Breast epithelium (tissue), 4 donors: ENCODE data around the gene KPNB1. TPM values are rescaled to one million over a fixed set of nuclear protein-coding genes. Genes with fewer than 3 reads are reported as not detected.
A peak's percentile ranks its signal among the peaks of the same experiment; 100 is the strongest.

Experiments
- DNase-seq, 2 donors: peaks; one replicate each; pipeline ENCODE4 v3.0.0-alpha.2; 2019; ENCODE audit warnings: low spot score in 2 of 2
- H3K27ac ChIP-seq, 2 donors: fragments of 200-600 bp; sonication (generic) in 1 of 2; one replicate each; pipeline ENCODE4 v1.5.1; 2016 to 2019; ENCODE audit warnings: mild to moderate bottlenecking in 1 of 2
- H3K27me3 ChIP-seq, 2 donors: fragments of 200-600 bp; sonication (generic) in 1 of 2; one replicate each; pipeline versions ENCODE4 v1.5.1 to v1.6.0; 2017 to 2019; ENCODE audit warnings: control low read depth in 1 of 2, mild to moderate bottlenecking in 1 of 2
- H3K36me3 ChIP-seq: fragments of 200-600 bp; one replicate; pipeline ENCODE4 v1.5.1; 2019
- H3K4me1 ChIP-seq, 2 donors: fragments of 200-600 bp; sonication (generic); one replicate each; pipeline ENCODE4 v1.5.1; 2016 to 2019; ENCODE audit warnings: control low read depth in 1 of 2
- H3K4me3 ChIP-seq, 3 donors: fragments of 200-600 bp; sonication (generic); 1 replicate in 2 of 3; 2 replicates in 1 of 3; pipeline ENCODE4 v1.5.1; 2016 to 2019; ENCODE audit warnings: mild to moderate bottlenecking in 3 of 3, moderate library complexity in 2 of 3
- H3K9me3 ChIP-seq, 2 donors: fragments of 200-600 bp; sonication (generic) in 1 of 2; one replicate each; pipeline ENCODE4 v1.5.1; 2016 to 2019; ENCODE audit warnings: control low read depth in 1 of 2
- POLR2A ChIP-seq: fragments of 450-650 bp; IDR thresholded peaks from one replicate; pipeline ENCODE4 v1.6.1; 2016; ENCODE audit warnings: antibody characterized with exemption, mild to moderate bottlenecking, moderate library complexity
- POLR2AphosphoS5 ChIP-seq, 3 donors: sonication (generic); formaldehyde crosslinking; IDR thresholded peaks; one replicate each; pipeline ENCODE4 v1.6.1; 2017; ENCODE audit warnings: antibody characterized with exemption in 3 of 3
- intact Hi-C: fragments of 100-400 bp; cut with DNase I; formaldehyde crosslinking; loops from one replicate; pipeline ENCODE4 v1.15.1; 2023; ENCODE audit warnings: low total_unique reads
- total RNA-seq, 3 donors: library from RNA; depleted of rRNA; stranded (reverse); fragments of >200 nt; gene quantifications; one replicate each; pipeline ENCODE4 v1.1.0, GENCODE V29; 2016
- TF ChIP-seq, protein P1 (sequence below), 3 donors: fragments of 450-650 bp; IDR thresholded peaks; one replicate each; pipeline ENCODE4 v1.5.1; 2016 to 2017; ENCODE audit warnings: antibody characterized with exemption in 3 of 3, mild to moderate bottlenecking in 3 of 3, moderate library complexity in 3 of 3

KPNB1 gene
- total RNA-seq, 3 donors from 2014 or later, result 148 to 238 (median 189) TPM

DNA sequence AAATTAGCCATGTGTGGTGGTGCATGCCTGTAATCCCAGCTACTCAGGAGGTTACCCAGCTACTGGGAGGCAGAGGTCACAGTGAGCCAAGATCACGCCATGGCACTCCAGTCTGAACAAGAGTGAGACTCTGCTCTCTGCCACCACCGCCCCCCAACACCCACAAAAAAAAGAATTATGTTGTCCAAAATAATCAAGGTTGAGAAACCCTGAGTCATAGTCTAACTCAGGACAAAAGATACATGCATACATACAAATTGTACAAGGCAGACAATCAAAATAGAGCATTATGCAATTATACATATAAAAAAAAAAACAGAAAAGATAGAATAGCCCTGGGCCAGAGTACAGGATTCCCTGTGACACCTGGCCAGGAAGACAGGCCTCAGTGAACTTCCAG lies 6.6 kb upstream of the KPNB1 start:
- Histone ChIP-seq H3K4me1 (no peaks in the 10 kb centered on the region), H3K4me3 (no peak overlapping the region), H3K27ac (no peak overlapping the region), H3K27me3 (no peaks in the 10 kb centered on the region), H3K36me3 (no peaks in the 10 kb centered on the region), H3K9me3 (no peaks in the 10 kb centered on the region)
- TF ChIP-seq POLR2A, result no peak
- no peak for TF ChIP-seq POLR2AphosphoS5 (IDR thresholded peaks at IDR 0.05)
- TF ChIP-seq, protein P1, sequence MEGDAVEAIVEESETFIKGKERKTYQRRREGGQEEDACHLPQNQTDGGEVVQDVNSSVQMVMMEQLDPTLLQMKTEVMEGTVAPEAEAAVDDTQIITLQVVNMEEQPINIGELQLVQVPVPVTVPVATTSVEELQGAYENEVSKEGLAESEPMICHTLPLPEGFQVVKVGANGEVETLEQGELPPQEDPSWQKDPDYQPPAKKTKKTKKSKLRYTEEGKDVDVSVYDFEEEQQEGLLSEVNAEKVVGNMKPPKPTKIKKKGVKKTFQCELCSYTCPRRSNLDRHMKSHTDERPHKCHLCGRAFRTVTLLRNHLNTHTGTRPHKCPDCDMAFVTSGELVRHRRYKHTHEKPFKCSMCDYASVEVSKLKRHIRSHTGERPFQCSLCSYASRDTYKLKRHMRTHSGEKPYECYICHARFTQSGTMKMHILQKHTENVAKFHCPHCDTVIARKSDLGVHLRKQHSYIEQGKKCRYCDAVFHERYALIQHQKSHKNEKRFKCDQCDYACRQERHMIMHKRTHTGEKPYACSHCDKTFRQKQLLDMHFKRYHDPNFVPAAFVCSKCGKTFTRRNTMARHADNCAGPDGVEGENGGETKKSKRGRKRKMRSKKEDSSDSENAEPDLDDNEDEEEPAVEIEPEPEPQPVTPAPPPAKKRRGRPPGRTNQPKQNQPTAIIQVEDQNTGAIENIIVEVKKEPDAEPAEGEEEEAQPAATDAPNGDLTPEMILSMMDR (IDR thresholded peaks at IDR 0.05), result no peak
- no peak for DNase-seq
- intact Hi-C loops, result no loop called here

DNA sequence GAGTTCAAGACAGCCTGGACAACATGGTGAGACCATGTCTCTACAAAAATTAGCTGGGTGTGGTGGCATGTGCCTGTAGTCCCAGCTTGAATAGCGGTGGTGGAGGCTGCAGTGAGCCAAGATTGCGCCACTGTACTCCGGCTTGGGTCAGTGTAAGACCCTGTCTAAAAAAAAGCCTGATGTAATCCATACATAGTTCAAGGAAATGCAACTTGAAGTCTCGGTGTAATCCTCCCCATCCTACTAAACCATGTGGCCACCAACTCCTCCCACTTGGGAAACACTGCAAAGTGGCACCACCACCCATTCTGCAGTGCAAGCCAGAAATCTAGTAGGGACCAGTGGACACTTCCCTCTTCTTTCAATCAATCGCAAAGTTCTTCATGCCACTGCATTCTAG lies 5.4 kb upstream of the KPNB1 start:
- Histone ChIP-seq H3K9me3 (no peaks in the 10 kb centered on the region), H3K27me3 (no peaks in the 10 kb centered on the region), H3K4me3 (no peak overlapping the region), H3K36me3 (no peaks in the 10 kb centered on the region), H3K4me1 (no peaks in the 10 kb centered on the region), H3K27ac (no peak overlapping the region)
- DNase-seq, result no peak
- intact Hi-C loops, result no loop called here
- no peak for TF ChIP-seq POLR2AphosphoS5 (IDR thresholded peaks at IDR 0.05)
- no peak for TF ChIP-seq POLR2A
- TF ChIP-seq, protein P1 (IDR thresholded peaks at IDR 0.05), result no peak

DNA sequence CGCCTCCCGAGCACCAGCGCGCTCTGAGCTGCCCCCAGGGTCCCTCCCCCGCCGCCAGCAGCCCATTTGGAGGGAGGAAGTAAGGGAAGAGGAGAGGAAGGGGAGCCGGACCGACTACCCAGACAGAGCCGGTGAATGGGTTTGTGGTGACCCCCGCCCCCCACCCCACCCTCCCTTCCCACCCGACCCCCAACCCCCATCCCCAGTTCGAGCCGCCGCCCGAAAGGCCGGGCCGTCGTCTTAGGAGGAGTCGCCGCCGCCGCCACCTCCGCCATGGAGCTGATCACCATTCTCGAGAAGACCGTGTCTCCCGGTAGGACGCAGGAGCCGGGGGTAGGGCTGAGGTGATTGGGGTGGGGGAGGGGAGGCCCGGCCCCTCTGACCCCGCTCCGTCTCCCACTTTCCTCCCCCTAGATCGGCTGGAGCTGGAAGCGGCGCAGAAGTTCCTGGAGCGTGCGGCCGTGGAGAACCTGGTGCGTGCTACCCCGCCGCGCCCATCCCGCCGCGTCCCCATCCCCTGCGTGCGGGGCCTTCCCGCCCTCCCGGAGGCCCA lies 329 bp downstream of the KPNB1 start:
- H3K9me3 ChIP-seq, result no peaks in the 10 kb centered on the region
- peak overlapping the region; percentile 87 to 93 for H3K27ac ChIP-seq
- H3K27me3 ChIP-seq, result no peaks in the 10 kb centered on the region
- intact Hi-C loops, result no loop called here
- TF ChIP-seq, protein P1 (IDR thresholded peaks at IDR 0.05), result no peak
- TF ChIP-seq POLR2AphosphoS5 (IDR thresholded peaks at IDR 0.05) (no peak), POLR2A (no peak)
- H3K4me1 ChIP-seq, result peaks cover 0 to 7% of the 10 kb centered on the region in 2 donors
- peak overlapping the region; percentile 90 to 95 (median 93) for H3K4me3 ChIP-seq
- H3K36me3 ChIP-seq, result no peaks in the 10 kb centered on the region
- peak in 1 of 2 donors; percentile 52 for DNase-seq

DNA sequence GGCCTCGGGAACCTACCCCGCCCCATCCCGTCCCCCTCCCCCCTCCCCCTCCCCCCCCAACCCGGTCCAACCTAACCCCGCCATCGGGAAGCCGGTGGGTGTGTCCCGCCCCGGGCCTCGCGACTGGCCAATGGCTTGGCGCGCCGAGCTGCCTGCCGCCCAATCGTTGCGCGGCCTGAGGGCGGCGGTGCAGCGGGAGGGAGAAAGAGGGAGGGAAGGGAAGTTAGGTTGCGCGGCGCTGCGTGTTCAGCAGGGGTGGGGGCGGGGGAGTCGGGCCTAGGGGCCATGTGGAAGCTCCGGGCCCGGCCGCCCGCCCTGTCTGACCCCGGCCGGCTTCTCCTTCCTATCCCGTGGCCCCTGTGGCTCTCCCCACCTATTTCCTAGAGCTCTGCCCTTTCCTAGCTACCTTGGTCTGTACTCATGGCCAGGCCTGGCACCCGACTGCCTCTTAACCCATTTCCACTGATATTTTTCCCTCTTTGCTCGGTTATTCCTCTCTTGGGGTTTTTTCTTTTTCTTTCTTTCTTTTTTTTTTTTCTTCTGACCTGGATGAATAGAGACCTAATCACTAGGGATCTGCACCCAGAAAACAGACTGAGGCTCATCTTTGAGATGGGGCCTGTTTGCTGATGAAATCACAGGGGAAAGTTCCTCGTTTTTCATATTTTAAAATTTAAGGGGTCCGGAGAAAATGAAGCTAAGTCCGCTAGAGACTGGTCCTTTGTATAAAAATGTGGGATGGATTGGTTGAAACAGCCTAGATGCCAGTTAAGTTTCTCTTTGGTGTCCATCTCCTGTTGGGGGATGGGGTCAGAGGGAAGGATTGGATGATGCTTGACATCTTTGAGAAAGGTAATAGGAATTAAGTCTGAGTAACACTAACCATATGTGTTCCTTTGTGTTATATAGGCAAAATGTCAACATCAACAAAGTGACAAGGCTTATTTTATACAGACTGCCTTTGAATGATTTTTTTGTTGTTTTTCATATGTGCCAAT lies 1.1 kb downstream of the KPNB1 start:
- DNase-seq, result peak; percentile 94 to 96
- Histone ChIP-seq H3K9me3 (no peaks in the 10 kb centered on the region), H3K27ac (peak overlapping the region; percentile 87 to 93), H3K36me3 (no peaks in the 10 kb centered on the region), H3K4me3 (peak overlapping the region; percentile 90 to 95 (median 93)), H3K27me3 (no peaks in the 10 kb centered on the region), H3K4me1 (peaks cover 0 to 7% of the 10 kb centered on the region in 2 donors)
- intact Hi-C loops, result no loop called here
- TF ChIP-seq, protein P1 (IDR thresholded peaks at IDR 0.05), result no peak
- TF ChIP-seq POLR2AphosphoS5 (IDR thresholded peaks at IDR 0.05), result no peak
- no peak for TF ChIP-seq POLR2A

DNA sequence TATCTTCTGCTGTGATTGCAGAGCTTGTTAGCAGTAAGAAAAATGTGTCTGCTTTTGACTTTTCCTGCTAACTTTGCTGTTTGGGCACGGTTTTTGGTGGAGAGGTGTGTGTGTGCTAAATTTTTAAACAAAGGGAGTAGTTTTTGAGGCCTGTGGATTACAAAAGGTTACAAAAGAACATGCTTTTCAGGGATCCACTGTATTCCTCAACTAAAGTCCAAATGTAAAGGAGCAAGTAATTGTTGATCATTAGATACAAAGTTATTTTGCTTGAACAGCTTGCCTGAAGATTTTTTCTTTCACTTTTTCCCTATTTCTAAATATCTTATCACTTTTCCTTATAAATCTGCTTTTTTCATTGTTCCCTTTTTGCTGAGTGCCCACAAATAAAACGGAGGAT lies 2.0 kb downstream of the KPNB1 start:
- Histone ChIP-seq H3K4me1 (peaks cover 0 to 7% of the 10 kb centered on the region in 2 donors), H3K9me3 (no peaks in the 10 kb centered on the region), H3K27ac (no peak overlapping the region), H3K27me3 (no peaks in the 10 kb centered on the region), H3K4me3 (peak overlapping the region in 1 of 3 donors; percentile 90), H3K36me3 (no peaks in the 10 kb centered on the region)
- TF ChIP-seq POLR2AphosphoS5 (IDR thresholded peaks at IDR 0.05), result no peak
- TF ChIP-seq, protein P1 (IDR thresholded peaks at IDR 0.05), result no peak
- TF ChIP-seq POLR2A, result no peak
- DNase-seq, result no peak
- intact Hi-C loops, result no loop called here
